ENCODE data around the gene PGM5.

DNA sequence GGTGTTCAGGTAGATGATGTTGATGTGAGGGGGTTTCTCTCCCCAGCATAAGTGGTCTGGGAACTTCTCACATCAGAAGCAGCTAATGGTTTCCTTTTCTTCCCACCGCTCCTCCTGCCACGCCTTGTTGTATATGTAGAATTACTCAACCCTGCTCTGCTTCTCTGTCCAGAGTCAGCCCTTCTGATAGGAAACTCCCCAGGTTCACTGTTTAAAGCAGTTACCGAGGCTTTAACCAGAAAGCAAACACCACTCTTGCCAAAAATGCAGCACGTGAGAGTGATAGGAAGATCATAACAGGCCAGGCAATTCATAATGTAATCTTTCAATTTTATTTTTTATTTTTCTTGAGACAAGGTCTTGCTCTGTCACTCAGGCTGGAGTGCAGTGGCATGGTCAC is 194.8 kb downstream of the PGM5 start:
- TF ChIP-seq, protein P1, sequence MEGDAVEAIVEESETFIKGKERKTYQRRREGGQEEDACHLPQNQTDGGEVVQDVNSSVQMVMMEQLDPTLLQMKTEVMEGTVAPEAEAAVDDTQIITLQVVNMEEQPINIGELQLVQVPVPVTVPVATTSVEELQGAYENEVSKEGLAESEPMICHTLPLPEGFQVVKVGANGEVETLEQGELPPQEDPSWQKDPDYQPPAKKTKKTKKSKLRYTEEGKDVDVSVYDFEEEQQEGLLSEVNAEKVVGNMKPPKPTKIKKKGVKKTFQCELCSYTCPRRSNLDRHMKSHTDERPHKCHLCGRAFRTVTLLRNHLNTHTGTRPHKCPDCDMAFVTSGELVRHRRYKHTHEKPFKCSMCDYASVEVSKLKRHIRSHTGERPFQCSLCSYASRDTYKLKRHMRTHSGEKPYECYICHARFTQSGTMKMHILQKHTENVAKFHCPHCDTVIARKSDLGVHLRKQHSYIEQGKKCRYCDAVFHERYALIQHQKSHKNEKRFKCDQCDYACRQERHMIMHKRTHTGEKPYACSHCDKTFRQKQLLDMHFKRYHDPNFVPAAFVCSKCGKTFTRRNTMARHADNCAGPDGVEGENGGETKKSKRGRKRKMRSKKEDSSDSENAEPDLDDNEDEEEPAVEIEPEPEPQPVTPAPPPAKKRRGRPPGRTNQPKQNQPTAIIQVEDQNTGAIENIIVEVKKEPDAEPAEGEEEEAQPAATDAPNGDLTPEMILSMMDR (IDR thresholded peaks at IDR 0.05; ENCODE audit: low read depth, low read length) = no peak
- TF ChIP-seq, protein P2, sequence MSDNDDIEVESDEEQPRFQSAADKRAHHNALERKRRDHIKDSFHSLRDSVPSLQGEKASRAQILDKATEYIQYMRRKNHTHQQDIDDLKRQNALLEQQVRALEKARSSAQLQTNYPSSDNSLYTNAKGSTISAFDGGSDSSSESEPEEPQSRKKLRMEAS (IDR thresholded peaks at IDR 0.05; ENCODE audit: low read depth, low read length) = no peak
- TF ChIP-seq MYC (IDR thresholded peaks at IDR 0.05; ENCODE audit: low read depth, low read length) = no peak
